Measurements from ENCODE around the gene CREG2. TPM values are rescaled to one million over a fixed set of nuclear protein-coding genes. Genes with fewer than 3 reads are reported as not detected.

CREG2 gene
- total RNA-seq, 6 experiments from 2014 or later: not detected

- H3K36me3 Mint-ChIP-seq (ENCODE audit: low read depth): peaks cover 24% of the 10 kb centered on the region
- H3K4me3 Mint-ChIP-seq: no peak overlapping the region
- no peak for TF ChIP-seq CTCF (IDR thresholded peaks at IDR 0.05)
- H3K27me3 Mint-ChIP-seq (ENCODE audit: insufficient read depth): no peaks in the 10 kb centered on the region
- no peak for DNase-seq
- H3K9me3 Mint-ChIP-seq: no peaks in the 10 kb centered on the region
- peaks cover 22% of the 10 kb centered on the region for H3K4me1 Mint-ChIP-seq (ENCODE audit: low read depth)
- no peak overlapping the region for H3K27ac Mint-ChIP-seq
Measured at GRCh38 chr2:101402630-101403029, 15.3 kb upstream of the CREG2 start.

GRCh38 chr2:101401906-101402305, 14.6 kb upstream of the CREG2 start:
- Mint-ChIP-seq H3K4me3 (no peak overlapping the region), H3K36me3 (ENCODE audit: low read depth) (peaks cover 20% of the 10 kb centered on the region), H3K27me3 (ENCODE audit: insufficient read depth) (no peaks in the 10 kb centered on the region), H3K4me1 (ENCODE audit: low read depth) (peaks cover 25% of the 10 kb centered on the region), H3K9me3 (no peaks in the 10 kb centered on the region), H3K27ac (no peak overlapping the region)
- peak; percentile 51 for TF ChIP-seq CTCF (IDR thresholded peaks at IDR 0.05)
- no peak for DNase-seq

DNA sequence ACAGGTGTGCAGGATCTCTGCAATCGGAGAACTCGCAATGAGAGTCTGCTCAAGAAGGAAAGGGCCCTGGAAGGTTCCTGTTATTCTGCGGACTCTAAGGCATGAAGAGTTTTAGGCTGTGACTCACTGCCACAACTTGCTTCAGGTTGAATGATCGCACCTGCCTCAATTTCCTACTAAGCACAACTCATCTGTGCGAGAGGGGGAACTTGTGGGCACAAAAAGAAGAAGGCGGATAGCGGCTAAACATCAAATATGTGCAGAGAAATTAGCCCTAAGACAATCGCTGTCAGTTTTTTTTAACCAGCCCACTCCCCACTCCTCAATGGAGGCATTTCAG, 14.0 kb upstream of the CREG2 start:
- H3K27ac Mint-ChIP-seq: no peak overlapping the region
- DNase-seq: no peak
- no peak for TF ChIP-seq CTCF (IDR thresholded peaks at IDR 0.05)
- no peaks in the 10 kb centered on the region for H3K27me3 Mint-ChIP-seq (ENCODE audit: insufficient read depth)
- peaks cover 20% of the 10 kb centered on the region; the same call in 1 of the 2 replicates for H3K36me3 Mint-ChIP-seq (ENCODE audit: low read depth)
- no peak overlapping the region for H3K4me3 Mint-ChIP-seq
- peaks cover 26% of the 10 kb centered on the region for H3K4me1 Mint-ChIP-seq (ENCODE audit: low read depth)
- H3K9me3 Mint-ChIP-seq: no peaks in the 10 kb centered on the region

DNA sequence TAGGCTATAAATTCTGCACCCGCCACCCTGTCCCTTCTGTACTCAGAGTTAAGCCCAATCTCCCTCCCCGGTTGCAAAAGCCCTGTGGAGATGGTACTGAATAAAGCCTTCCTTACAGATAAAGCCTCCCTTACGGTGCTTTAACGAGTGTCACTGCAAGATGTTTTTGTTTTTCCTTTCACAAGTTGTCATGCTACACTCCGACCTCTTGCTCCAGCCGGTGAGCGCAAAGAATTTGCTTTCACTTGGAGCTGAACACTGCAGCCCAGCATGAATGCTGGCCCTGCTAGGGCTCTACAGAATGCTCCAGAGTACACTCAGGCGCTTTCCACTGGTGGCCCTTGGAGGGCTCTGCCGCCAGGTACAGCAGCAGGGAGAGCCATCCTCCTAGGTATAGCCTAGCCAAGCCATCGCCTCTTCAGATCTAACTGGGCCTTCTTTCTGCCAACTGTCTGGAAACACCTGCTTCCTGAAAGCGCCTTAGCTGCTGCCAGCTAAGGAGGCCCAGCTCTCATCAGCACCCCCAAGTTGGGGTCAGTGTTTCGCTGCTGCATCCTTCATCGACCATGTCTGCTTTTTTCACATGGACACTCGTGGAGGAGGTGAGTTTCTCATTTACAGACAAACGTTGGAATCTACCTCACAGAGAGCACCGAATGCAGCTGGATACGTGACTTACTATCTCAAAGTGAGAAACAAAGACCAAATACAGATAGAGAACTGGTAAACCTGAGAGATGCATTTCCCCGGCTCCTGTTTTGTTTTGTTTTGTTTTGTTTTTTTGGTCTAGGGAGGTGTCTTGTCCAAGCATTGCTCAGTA, 13.4 kb upstream of the CREG2 start:
- Mint-ChIP-seq H3K4me1 (ENCODE audit: low read depth) (peaks cover 32% of the 10 kb centered on the region), H3K27me3 (ENCODE audit: insufficient read depth) (no peaks in the 10 kb centered on the region), H3K4me3 (no peak overlapping the region), H3K36me3 (ENCODE audit: low read depth) (peaks cover 18% of the 10 kb centered on the region; the same call in 1 of the 2 replicates), H3K27ac (peak overlapping the region; percentile 7; the same call in 1 of the 2 replicates), H3K9me3 (no peaks in the 10 kb centered on the region)
- no peak for DNase-seq
- TF ChIP-seq CTCF (IDR thresholded peaks at IDR 0.05): no peak

DNA sequence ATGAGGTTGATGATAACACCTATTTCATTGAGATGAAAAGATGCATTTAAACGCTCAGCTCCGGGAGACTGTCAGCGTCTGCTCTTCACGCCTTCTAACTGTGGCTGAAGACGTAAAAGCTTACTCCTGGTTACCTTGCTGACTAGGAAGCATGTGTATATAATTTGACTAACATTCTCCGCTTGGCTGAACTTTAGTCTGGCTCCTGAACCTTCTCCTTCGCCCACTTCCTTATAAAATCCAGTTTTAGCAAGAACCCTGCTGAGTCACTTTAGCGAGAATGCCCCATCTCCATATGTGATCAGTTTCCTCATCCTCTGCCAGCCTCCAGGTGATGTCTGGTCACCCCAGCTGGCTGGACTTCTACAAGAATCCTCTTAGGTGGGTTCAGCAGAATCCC, 12.7 kb upstream of the CREG2 start:
- H3K4me3 Mint-ChIP-seq: no peak overlapping the region
- no peaks in the 10 kb centered on the region for H3K27me3 Mint-ChIP-seq (ENCODE audit: insufficient read depth)
- TF ChIP-seq CTCF (IDR thresholded peaks at IDR 0.05): no peak
- DNase-seq: no peak
- H3K27ac Mint-ChIP-seq: 0 out of 2 replicates have a peak overlapping the region, but pooled peaks have one; percentile 24
- H3K4me1 Mint-ChIP-seq (ENCODE audit: low read depth): peaks cover 36% of the 10 kb centered on the region
- H3K9me3 Mint-ChIP-seq: no peaks in the 10 kb centered on the region
- H3K36me3 Mint-ChIP-seq (ENCODE audit: low read depth): peaks cover 14% of the 10 kb centered on the region; the same call in 1 of the 2 replicates

Measured in HFFc6 (cell line).